ENCODE data around the gene CAMK2G.

Gene CAMK2G

DNA sequence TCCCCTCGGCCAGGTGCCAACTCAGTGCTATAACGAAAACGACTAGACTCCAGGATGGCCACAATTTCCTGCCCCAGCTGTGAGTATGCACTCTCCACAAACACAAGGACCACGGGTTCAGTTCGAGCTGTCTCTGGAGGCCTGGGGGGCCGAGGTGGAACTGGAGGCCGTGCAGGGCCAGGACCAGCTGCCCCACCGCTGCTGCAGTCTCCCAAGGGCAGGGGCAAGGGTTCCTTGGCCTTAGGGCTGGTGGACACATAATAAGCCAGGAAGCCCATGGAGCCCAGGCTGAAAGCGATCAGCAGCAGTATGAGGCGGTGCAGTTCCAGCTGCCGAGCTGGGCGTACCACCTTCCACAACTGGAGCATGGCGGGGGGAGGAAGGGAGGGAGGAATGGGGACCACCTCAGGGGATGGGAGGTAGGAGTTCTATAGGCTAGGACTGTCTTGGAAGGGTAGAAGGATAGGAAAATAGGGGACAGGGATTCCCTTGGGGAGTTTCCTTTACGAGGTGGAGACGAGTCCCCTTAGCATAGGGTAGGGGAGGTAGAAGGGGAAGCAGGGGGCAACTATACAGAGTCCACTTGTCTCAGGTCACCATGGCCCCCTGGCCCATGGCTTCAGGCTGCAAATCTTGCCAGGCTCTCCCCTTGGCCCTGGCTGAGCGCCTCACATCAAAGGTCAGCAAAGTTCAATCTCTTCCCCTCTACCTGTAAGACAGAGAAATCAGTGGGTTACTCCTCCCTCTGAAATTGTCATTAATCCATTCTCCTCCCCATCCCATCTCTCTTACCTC is 66.1 kb downstream of the CAMK2G start:
- Histone ChIP-seq H3K27me3 (ENCODE audit: insufficient read depth, low read length) (no peaks in the 10 kb centered on the region), H2AFZ (ENCODE audit: insufficient read depth, low read length, poor library complexity) (no peak overlapping the region)

GRCh38 chr10:73807471-73807870 is 66.9 kb downstream of the CAMK2G start:
- DNase-seq = no peak
- Histone ChIP-seq H3K79me1 (ENCODE audit: low read length) (peaks cover 4% of the 10 kb centered on the region), H2BK12ac (ENCODE audit: low read length) (no peak overlapping the region), H4K8ac (ENCODE audit: low read depth, low read length) (no peak overlapping the region), H3K9ac (ENCODE audit: low read length) (no peak overlapping the region), H4K12ac (ENCODE audit: low read depth, low read length) (no peak overlapping the region), H3K4ac (ENCODE audit: low read depth, low read length) (no peak overlapping the region), H3K4me2 (ENCODE audit: low read length) (no peak overlapping the region), H2BK5ac (ENCODE audit: low read depth, low read length, poor library complexity) (no peak overlapping the region), H3K27me3 (ENCODE audit: insufficient read depth, low read length) (no peaks in the 10 kb centered on the region), H3K4me1 (ENCODE audit: control insufficient read depth in 1 of 2, insufficient read depth in 2 of 2, low read length in 2 of 2) (peaks cover 3% of the 10 kb centered on the region in 2 experiments), H3K9me3 (ENCODE audit: insufficient read depth, low read depth, low read length) (peaks cover 2% of the 10 kb centered on the region), H4K91ac (ENCODE audit: low read depth, low read length) (no peak overlapping the region), H3K27ac (ENCODE audit: low read depth, low read length) (no peak overlapping the region), H3K4me3 (ENCODE audit: low read depth, low read length) (no peak overlapping the region), H3K79me2 (ENCODE audit: control insufficient read depth, insufficient read depth, low read length, poor library complexity) (peaks cover 3% of the 10 kb centered on the region), H2BK120ac (ENCODE audit: insufficient read depth, low read length, poor library complexity) (no peak overlapping the region), H3K14ac (ENCODE audit: low read length) (no peak overlapping the region), H3K23ac (ENCODE audit: low read length) (no peak overlapping the region), H3K18ac (ENCODE audit: low read length) (no peak overlapping the region), H2AK5ac (ENCODE audit: low read length) (no peak overlapping the region), H2AFZ (ENCODE audit: insufficient read depth, low read length, poor library complexity) (no peak overlapping the region), H3K36me3 (ENCODE audit: control insufficient read depth in 1 of 2, insufficient read depth in 2 of 2, low read length in 2 of 2) (peaks cover 40 to 48% of the 10 kb centered on the region in 2 experiments)
- WGBS (ENCODE audit: extremely low coverage, insufficient coverage, insufficient read length) = no CpG with 5 or more reads among the region's 14 CpGs

More for the DNA sequence above, 66.1 kb downstream of the CAMK2G start:
- no peak overlapping the region for H2AK5ac ChIP-seq (ENCODE audit: low read length)
- no peak overlapping the region for H2BK5ac ChIP-seq (ENCODE audit: low read depth, low read length, poor library complexity)
- WGBS (ENCODE audit: extremely low coverage, insufficient coverage, insufficient read length) = no CpG with 5 or more reads among the region's 16 CpGs
- no peak overlapping the region for H3K27ac ChIP-seq (ENCODE audit: low read depth, low read length)
- DNase-seq = no peak
- no peak overlapping the region for H3K4ac ChIP-seq (ENCODE audit: low read depth, low read length)
- no peak overlapping the region for H2BK12ac ChIP-seq (ENCODE audit: low read length)
- peaks cover 4% of the 10 kb centered on the region for H3K79me1 ChIP-seq (ENCODE audit: low read length)
- peaks cover 3% of the 10 kb centered on the region in 2 experiments for H3K4me1 ChIP-seq (ENCODE audit: control insufficient read depth in 1 of 2, insufficient read depth in 2 of 2, low read length in 2 of 2)
- H4K12ac ChIP-seq (ENCODE audit: low read depth, low read length) = no peak overlapping the region
- H4K8ac ChIP-seq (ENCODE audit: low read depth, low read length) = no peak overlapping the region
- H3K23ac ChIP-seq (ENCODE audit: low read length) = no peak overlapping the region
- peaks cover 2% of the 10 kb centered on the region for H3K9me3 ChIP-seq (ENCODE audit: insufficient read depth, low read depth, low read length)
- H3K4me3 ChIP-seq (ENCODE audit: low read depth, low read length) = no peak overlapping the region
- no peak overlapping the region for H2BK120ac ChIP-seq (ENCODE audit: insufficient read depth, low read length, poor library complexity)
- H3K18ac ChIP-seq (ENCODE audit: low read length) = no peak overlapping the region
- H3K14ac ChIP-seq (ENCODE audit: low read length) = no peak overlapping the region
- H4K91ac ChIP-seq (ENCODE audit: low read depth, low read length) = no peak overlapping the region
- no peak overlapping the region for H3K9ac ChIP-seq (ENCODE audit: low read length)
- peaks cover 3% of the 10 kb centered on the region for H3K79me2 ChIP-seq (ENCODE audit: control insufficient read depth, insufficient read depth, low read length, poor library complexity)
- no peak overlapping the region for H3K4me2 ChIP-seq (ENCODE audit: low read length)
- H3K36me3 ChIP-seq (ENCODE audit: control insufficient read depth in 1 of 2, insufficient read depth in 2 of 2, low read length in 2 of 2) = peaks cover 33 to 41% of the 10 kb centered on the region in 2 experiments

- no peak overlapping the region for H3K27ac ChIP-seq (ENCODE audit: low read depth, low read length)
- no peaks in the 10 kb centered on the region for H3K27me3 ChIP-seq (ENCODE audit: insufficient read depth, low read length)
- H4K91ac ChIP-seq (ENCODE audit: low read depth, low read length) = no peak overlapping the region
- H4K8ac ChIP-seq (ENCODE audit: low read depth, low read length) = no peak overlapping the region
- no peak overlapping the region for H2BK5ac ChIP-seq (ENCODE audit: low read depth, low read length, poor library complexity)
- no peak overlapping the region for H3K14ac ChIP-seq (ENCODE audit: low read length)
- H3K79me1 ChIP-seq (ENCODE audit: low read length) = peaks cover 3% of the 10 kb centered on the region
- no peak overlapping the region for H2AK5ac ChIP-seq (ENCODE audit: low read length)
- no peak overlapping the region for H3K4me3 ChIP-seq (ENCODE audit: low read depth, low read length)
- H3K23ac ChIP-seq (ENCODE audit: low read length) = peak overlapping the region; percentile 47
- no peak overlapping the region for H4K12ac ChIP-seq (ENCODE audit: low read depth, low read length)
- no peak overlapping the region for H3K4ac ChIP-seq (ENCODE audit: low read depth, low read length)
- H3K9ac ChIP-seq (ENCODE audit: low read length) = no peak overlapping the region
- no peak overlapping the region for H2AFZ ChIP-seq (ENCODE audit: insufficient read depth, low read length, poor library complexity)
- no peak overlapping the region for H3K18ac ChIP-seq (ENCODE audit: low read length)
- no peak overlapping the region for H2BK12ac ChIP-seq (ENCODE audit: low read length)
- no CpG with 5 or more reads among the region's 14 CpGs for WGBS (ENCODE audit: extremely low coverage, insufficient coverage, insufficient read length)
- peaks cover 2% of the 10 kb centered on the region for H3K9me3 ChIP-seq (ENCODE audit: insufficient read depth, low read depth, low read length)
- H3K4me2 ChIP-seq (ENCODE audit: low read length) = no peak overlapping the region
- DNase-seq = no peak
- peaks cover 49 to 60% of the 10 kb centered on the region in 2 experiments for H3K36me3 ChIP-seq (ENCODE audit: control insufficient read depth in 1 of 2, insufficient read depth in 2 of 2, low read length in 2 of 2)
- no peak overlapping the region for H2BK120ac ChIP-seq (ENCODE audit: insufficient read depth, low read length, poor library complexity)
- H3K4me1 ChIP-seq (ENCODE audit: control insufficient read depth in 1 of 2, insufficient read depth in 2 of 2, low read length in 2 of 2) = peaks cover 3% of the 10 kb centered on the region in 2 experiments
- H3K79me2 ChIP-seq (ENCODE audit: control insufficient read depth, insufficient read depth, low read length, poor library complexity) = peaks cover 3% of the 10 kb centered on the region
Observed at GRCh38 chr10:73806176-73806950, 68.0 kb downstream of the CAMK2G start.

- Histone ChIP-seq H3K79me2 (ENCODE audit: control insufficient read depth, insufficient read depth, low read length, poor library complexity) (no peaks in the 10 kb centered on the region), H3K4ac (ENCODE audit: low read depth, low read length) (no peak overlapping the region), H3K27me3 (ENCODE audit: insufficient read depth, low read length) (no peaks in the 10 kb centered on the region), H3K23ac (ENCODE audit: low read length) (no peak overlapping the region), H4K12ac (ENCODE audit: low read depth, low read length) (no peak overlapping the region), H3K14ac (ENCODE audit: low read length) (no peak overlapping the region), H2AFZ (ENCODE audit: insufficient read depth, low read length, poor library complexity) (no peak overlapping the region), H3K4me3 (ENCODE audit: low read depth, low read length) (no peak overlapping the region), H3K9me3 (ENCODE audit: insufficient read depth, low read depth, low read length) (peaks cover 2% of the 10 kb centered on the region), H3K4me2 (ENCODE audit: low read length) (no peak overlapping the region), H2BK120ac (ENCODE audit: insufficient read depth, low read length, poor library complexity) (no peak overlapping the region), H3K9ac (ENCODE audit: low read length) (no peak overlapping the region), H3K79me1 (ENCODE audit: low read length) (no peaks in the 10 kb centered on the region), H4K8ac (ENCODE audit: low read depth, low read length) (no peak overlapping the region), H3K36me3 (ENCODE audit: control insufficient read depth in 1 of 2, insufficient read depth in 2 of 2, low read length in 2 of 2) (peaks cover 74 to 84% of the 10 kb centered on the region in 2 experiments), H3K4me1 (ENCODE audit: control insufficient read depth in 1 of 2, insufficient read depth in 2 of 2, low read length in 2 of 2) (no peaks in the 10 kb centered on the region), H3K27ac (ENCODE audit: low read depth, low read length) (no peak overlapping the region), H2AK5ac (ENCODE audit: low read length) (no peak overlapping the region), H3K18ac (ENCODE audit: low read length) (no peak overlapping the region), H2BK5ac (ENCODE audit: low read depth, low read length, poor library complexity) (no peak overlapping the region), H2BK12ac (ENCODE audit: low read length) (no peak overlapping the region), H4K91ac (ENCODE audit: low read depth, low read length) (no peak overlapping the region)
- no peak for DNase-seq
Observed at GRCh38 chr10:73803680-73804286, 70.6 kb downstream of the CAMK2G start.
